ENCODE data around the gene COL23A1.
A peak's percentile ranks its signal among the peaks of the same experiment; 100 is the strongest.
"Not testable (repeated sequence)": the region's sequence is repeated elsewhere in the genome, so short reads cannot be mapped to it uniquely, and the experiment has no call there.

The COL23A1 gene

GRCh38 chr5:178232920-178233429, 357.2 kb downstream of the COL23A1 start:
- no peak for TF ChIP-seq CTCF (IDR thresholded peaks at IDR 0.05; ENCODE audit: extremely low read depth, insufficient read depth, missing control alignments)
- DNase-seq (ENCODE audit: low spot score), result no peak
- in situ Hi-C loops (cut with MboI; ENCODE audit: low pct_unique_long_range_greater_than_20kb, low sequenced_read_pairs, unreplicated experiment), result no loop called here

- DNase-seq (ENCODE audit: low spot score), result peak; percentile 88
- in situ Hi-C loops (cut with MboI; ENCODE audit: low pct_unique_long_range_greater_than_20kb, low sequenced_read_pairs, unreplicated experiment), result no loop called here
- TF ChIP-seq CTCF (IDR thresholded peaks at IDR 0.05; ENCODE audit: extremely low read depth, insufficient read depth, missing control alignments), result no peak
Observed at GRCh38 chr5:178232124-178232919, 357.9 kb downstream of the COL23A1 start, which contains the start of gene PHYKPL. PHYKPL (minus strand) TSS chr5:178232802; CDS start chr5:178232550, 252 bp downstream.

- DNase-seq (ENCODE audit: low spot score), result no peak
- in situ Hi-C loops (cut with MboI; ENCODE audit: low pct_unique_long_range_greater_than_20kb, low sequenced_read_pairs, unreplicated experiment), result no loop called here
- TF ChIP-seq CTCF (IDR thresholded peaks at IDR 0.05; ENCODE audit: extremely low read depth, insufficient read depth, missing control alignments), result no peak
Observed at GRCh38 chr5:178231539-178232123, 358.6 kb downstream of the COL23A1 start.

GRCh38 chr5:178230879-178231538, 359.2 kb downstream of the COL23A1 start:
- no peak for TF ChIP-seq CTCF (IDR thresholded peaks at IDR 0.05; ENCODE audit: extremely low read depth, insufficient read depth, missing control alignments)
- DNase-seq (ENCODE audit: low spot score), result no peak
- in situ Hi-C loops (cut with MboI; ENCODE audit: low pct_unique_long_range_greater_than_20kb, low sequenced_read_pairs, unreplicated experiment), result no loop called here

- no peak for TF ChIP-seq CTCF (IDR thresholded peaks at IDR 0.05; ENCODE audit: extremely low read depth, insufficient read depth, missing control alignments)
- DNase-seq (ENCODE audit: low spot score), result no peak
- in situ Hi-C loops (cut with MboI; ENCODE audit: low pct_unique_long_range_greater_than_20kb, low sequenced_read_pairs, unreplicated experiment), result no loop called here
Observed at GRCh38 chr5:178229861-178230260, 360.3 kb downstream of the COL23A1 start.

GRCh38 chr5:178229111-178229510, 361.1 kb downstream of the COL23A1 start:
- in situ Hi-C loops (cut with MboI; ENCODE audit: low pct_unique_long_range_greater_than_20kb, low sequenced_read_pairs, unreplicated experiment); DNase-seq (ENCODE audit: low spot score): not testable (repeated sequence)

All from GM13977 (cell line).